Measurements from ENCODE around the gene SETD3. TPM values are rescaled to one million over a fixed set of nuclear protein-coding genes. Genes with fewer than 3 reads are reported as not detected.

Gene SETD3
- polyA plus RNA-seq, 1 donor (not counting 4 experiments of a cell fraction or from before 2014, with no cell fraction given), result 48.1 TPM

DNA sequence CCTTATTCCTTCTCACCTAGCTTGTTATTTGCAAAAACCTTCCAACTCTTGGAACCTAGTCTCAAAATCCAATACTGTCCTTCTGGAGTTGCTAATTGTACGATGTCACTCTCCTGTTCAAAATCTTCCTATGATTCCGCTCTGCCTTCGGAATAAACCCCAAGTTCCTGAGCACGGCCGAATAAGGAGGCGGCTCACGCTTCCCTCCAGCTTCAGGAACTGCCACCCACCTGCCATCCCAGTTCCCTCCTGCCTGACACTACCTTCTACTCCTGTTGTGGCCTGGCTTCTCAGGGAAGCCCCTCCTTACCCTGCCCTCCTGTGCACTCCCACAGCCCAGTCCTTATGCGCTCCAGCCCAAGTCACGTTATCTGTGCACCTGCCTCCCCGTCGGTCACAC lies 73.2 kb downstream of the SETD3 start:
- no peak for FAIRE-seq

GRCh38 chr14:99402950-99403349 lies 77.7 kb downstream of the SETD3 start:
- H3K36me3 ChIP-seq (ENCODE audit: control insufficient read depth in 2 of 2, extremely low read depth in 1 of 2, insufficient read depth in 2 of 2, low read length in 2 of 2), result peaks cover 15 to 20% of the 10 kb centered on the region in 2 experiments
- no peak for FAIRE-seq

More for the DNA sequence above, 73.2 kb downstream of the SETD3 start:
- Histone ChIP-seq H3K36me3 (ENCODE audit: control insufficient read depth in 2 of 2, extremely low read depth in 1 of 2, insufficient read depth in 2 of 2, low read length in 2 of 2) (peaks cover 11 to 23% of the 10 kb centered on the region in 2 experiments), H2AFZ (ENCODE audit: control insufficient read depth, low read length) (no peak overlapping the region), H3K79me2 (ENCODE audit: control insufficient read depth, insufficient read depth, low read length) (no peaks in the 10 kb centered on the region), H3K4me2 (ENCODE audit: control insufficient read depth, extremely low read depth, insufficient read depth, low read depth, low read length) (no peak overlapping the region), H3K4me1 (ENCODE audit: control insufficient read depth, extremely low read depth, insufficient read depth, low read length) (peaks cover 5% of the 10 kb centered on the region), H3K9me1 (ENCODE audit: control insufficient read depth, extremely low read depth, insufficient read depth, low read length) (no peaks in the 10 kb centered on the region), H3K9ac (ENCODE audit: control insufficient read depth, extremely low read depth, insufficient read depth, low read length) (no peak overlapping the region), H3K27ac (ENCODE audit: control insufficient read depth, insufficient read depth, low read length) (no peak overlapping the region), H3K9me3 (ENCODE audit: control insufficient read depth, low read depth, low read length) (no peaks in the 10 kb centered on the region), H4K20me1 (ENCODE audit: control insufficient read depth, extremely low read depth, insufficient read depth, low read length) (no peaks in the 10 kb centered on the region), H3K27me3 (ENCODE audit: control insufficient read depth, extremely low read depth, insufficient read depth, low read length) (no peaks in the 10 kb centered on the region), H3K4me3 (ENCODE audit: control insufficient read depth in 2 of 3, extremely low read depth in 1 of 3, insufficient read depth in 2 of 3, low read depth in 1 of 3, low read length in 3 of 3) (no peak overlapping the region)
- dilution Hi-C loops (cut with MboI; ENCODE audit: extremely low pct_ligation_motif_present, low sequenced_read_pairs), result no loop called here
- no peak for DNase-seq (ENCODE audit: low read depth, low spot score)
- TF ChIP-seq CTCF (optimal IDR thresholded peaks at IDR 0.05 in 1 of 3, IDR thresholded peaks at IDR 0.05 in 1 of 3, conservative IDR thresholded peaks at IDR 0.05 in 1 of 3; ENCODE audit: extremely low read depth in 1 of 3, insufficient read depth in 2 of 3, low read length in 3 of 3) (no peak), EZH2 (IDR thresholded peaks at IDR 0.05; ENCODE audit: low read length) (no peak)

More at GRCh38 chr14:99402950-99403349, 77.7 kb downstream of the SETD3 start:
- Histone ChIP-seq H2AFZ (ENCODE audit: control insufficient read depth, low read length) (no peak overlapping the region), H3K4me1 (ENCODE audit: control insufficient read depth, extremely low read depth, insufficient read depth, low read length) (no peaks in the 10 kb centered on the region), H3K27me3 (ENCODE audit: control insufficient read depth, extremely low read depth, insufficient read depth, low read length) (no peaks in the 10 kb centered on the region), H3K9ac (ENCODE audit: control insufficient read depth, extremely low read depth, insufficient read depth, low read length) (no peak overlapping the region), H3K4me2 (ENCODE audit: control insufficient read depth, extremely low read depth, insufficient read depth, low read depth, low read length) (no peak overlapping the region), H3K27ac (ENCODE audit: control insufficient read depth, insufficient read depth, low read length) (no peak overlapping the region), H4K20me1 (ENCODE audit: control insufficient read depth, extremely low read depth, insufficient read depth, low read length) (no peaks in the 10 kb centered on the region), H3K4me3 (ENCODE audit: control insufficient read depth in 2 of 3, extremely low read depth in 1 of 3, insufficient read depth in 2 of 3, low read depth in 1 of 3, low read length in 3 of 3) (no peak overlapping the region), H3K79me2 (ENCODE audit: control insufficient read depth, insufficient read depth, low read length) (no peaks in the 10 kb centered on the region), H3K9me3 (ENCODE audit: control insufficient read depth, low read depth, low read length) (no peaks in the 10 kb centered on the region), H3K9me1 (ENCODE audit: control insufficient read depth, extremely low read depth, insufficient read depth, low read length) (no peaks in the 10 kb centered on the region)
- dilution Hi-C loops (cut with MboI; ENCODE audit: extremely low pct_ligation_motif_present, low sequenced_read_pairs), result no loop called here
- no peak for DNase-seq (ENCODE audit: low read depth, low spot score)
- TF ChIP-seq EZH2 (IDR thresholded peaks at IDR 0.05; ENCODE audit: low read length), result no peak
- no peak for TF ChIP-seq CTCF (optimal IDR thresholded peaks at IDR 0.05 in 1 of 3, IDR thresholded peaks at IDR 0.05 in 1 of 3, conservative IDR thresholded peaks at IDR 0.05 in 1 of 3; ENCODE audit: extremely low read depth in 1 of 3, insufficient read depth in 2 of 3, low read length in 3 of 3)

Measured in keratinocyte (primary cell).